Gastrocnemius medialis (tissue), 4 donors: Measurements from ENCODE around the gene ZKSCAN2.

ENCODE experiments used
- POLR2A ChIP-seq, 2 donors: fragments of 450-650 bp; IDR thresholded peaks; one replicate each; pipeline ENCODE4 v1.6.1; 2017; ENCODE audit warnings: antibody characterized with exemption in 2 of 2, mild to moderate bottlenecking in 2 of 2, moderate library complexity in 2 of 2
- TF ChIP-seq, protein P1 (sequence below), 5 experiments: fragments of 450-650 bp in 3 of 5; fragments of 200-600 bp in 2 of 5; sonication (generic) in 2 of 5; IDR thresholded peaks in 4 of 5; conservative IDR thresholded peaks in 1 of 5; 1 replicate in 4 of 5; 2 replicates in 1 of 5; pipeline ENCODE4 v1.5.1; 2016 to 2019; ENCODE audit warnings: antibody characterized with exemption in 5 of 5, mild to moderate bottlenecking in 3 of 5, moderate library complexity in 3 of 5

DNA sequence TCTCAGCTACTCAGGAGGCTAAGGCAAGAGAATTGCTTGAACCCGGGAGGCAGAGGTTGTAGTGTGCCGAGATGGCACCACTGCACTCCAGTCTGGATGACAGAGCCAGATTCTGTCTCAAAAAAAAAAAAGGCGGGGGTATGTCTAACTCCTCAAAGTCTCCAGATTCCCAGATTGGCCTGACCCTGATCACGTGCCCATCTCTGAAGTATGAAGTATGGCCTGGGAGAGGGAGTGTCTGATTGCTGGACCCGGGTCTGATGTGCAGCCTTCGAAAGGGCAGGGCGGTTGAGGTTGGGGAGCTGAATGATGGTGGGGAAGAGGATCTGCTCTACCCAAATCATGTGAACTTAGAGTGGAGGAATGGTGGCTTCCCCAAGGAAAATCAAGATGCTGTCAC, 58.2 kb downstream of the ZKSCAN2 start:
- TF ChIP-seq, protein P1, sequence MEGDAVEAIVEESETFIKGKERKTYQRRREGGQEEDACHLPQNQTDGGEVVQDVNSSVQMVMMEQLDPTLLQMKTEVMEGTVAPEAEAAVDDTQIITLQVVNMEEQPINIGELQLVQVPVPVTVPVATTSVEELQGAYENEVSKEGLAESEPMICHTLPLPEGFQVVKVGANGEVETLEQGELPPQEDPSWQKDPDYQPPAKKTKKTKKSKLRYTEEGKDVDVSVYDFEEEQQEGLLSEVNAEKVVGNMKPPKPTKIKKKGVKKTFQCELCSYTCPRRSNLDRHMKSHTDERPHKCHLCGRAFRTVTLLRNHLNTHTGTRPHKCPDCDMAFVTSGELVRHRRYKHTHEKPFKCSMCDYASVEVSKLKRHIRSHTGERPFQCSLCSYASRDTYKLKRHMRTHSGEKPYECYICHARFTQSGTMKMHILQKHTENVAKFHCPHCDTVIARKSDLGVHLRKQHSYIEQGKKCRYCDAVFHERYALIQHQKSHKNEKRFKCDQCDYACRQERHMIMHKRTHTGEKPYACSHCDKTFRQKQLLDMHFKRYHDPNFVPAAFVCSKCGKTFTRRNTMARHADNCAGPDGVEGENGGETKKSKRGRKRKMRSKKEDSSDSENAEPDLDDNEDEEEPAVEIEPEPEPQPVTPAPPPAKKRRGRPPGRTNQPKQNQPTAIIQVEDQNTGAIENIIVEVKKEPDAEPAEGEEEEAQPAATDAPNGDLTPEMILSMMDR (IDR thresholded peaks at IDR 0.05 in 4 of 5, conservative IDR thresholded peaks at IDR 0.05 in 1 of 5) = no peak
- TF ChIP-seq POLR2A (IDR thresholded peaks at IDR 0.05) = no peak
